IMR-90 (cell line): Measurements from ENCODE around the gene MTA1. TPM values are rescaled to one million over a fixed set of nuclear protein-coding genes. Genes with fewer than 3 reads are reported as not detected.

ENCODE experiments used
- CTCF ChIP-seq: conservative IDR thresholded peaks from 2 replicates; pipeline ENCODE4 v1.5.1; 2012; ENCODE audit warnings: mild to moderate bottlenecking, low read depth, low read length, improper control_type of control experiment
- polyA plus RNA-seq, 3 experiments: library from polyadenylated mRNA; depleted of rRNA; stranded (reverse); fragments of >200 nt; gene quantifications; 2 replicates each; pipeline ENCODE4 v1.2.3, GENCODE V29; 2012; ENCODE audit warnings: low replicate concordance in 1 of 3
- total RNA-seq: library from RNA; depleted of rRNA; stranded (reverse); fragments of >200 nt; gene quantifications from 2 replicates; pipeline ENCODE4 v1.2.3, GENCODE V29; 2012

MTA1 gene
- total and polyA plus RNA-seq, 2 of the 4 experiments (the other 2 are of a cell fraction) = 21.5 to 61.6 TPM

- peak; percentile 98 for TF ChIP-seq CTCF
These were observed 71.1 kb downstream of the MTA1 start, which contains the start of gene TEDC1 (continued) for GRCh38 chr14:105490572-105491365.
